SU-DHL-6 (cell line): ENCODE results near the gene FARP2.

Experiments used
- CTCF ChIP-seq: fragments of 200-600 bp; sonication (generic); IDR thresholded peaks from one replicate; pipeline ENCODE4 v1.5.1; 2017; ENCODE audit warnings: antibody characterized with exemption, mild to moderate bottlenecking, low read length, moderate library complexity; ENCODE audit not compliant: insufficient read depth, poor library complexity, severe bottlenecking
- EZH2phosphoT487 ChIP-seq: fragments of 200-600 bp; sonication (generic), shearing (Covaris generic); conservative IDR thresholded peaks from 2 replicates; pipeline ENCODE4 v1.6.1; 2018; ENCODE audit warnings: mild to moderate bottlenecking, antibody characterized with exemption, low read length, moderate library complexity, mixed read lengths

GRCh38 chr2:241517297-241517696, 161.2 kb downstream of the FARP2 start:
- TF ChIP-seq CTCF: no peak
- TF ChIP-seq EZH2phosphoT487: no peak
